ENCODE results near the gene TSLP.

Gene TSLP

DNA sequence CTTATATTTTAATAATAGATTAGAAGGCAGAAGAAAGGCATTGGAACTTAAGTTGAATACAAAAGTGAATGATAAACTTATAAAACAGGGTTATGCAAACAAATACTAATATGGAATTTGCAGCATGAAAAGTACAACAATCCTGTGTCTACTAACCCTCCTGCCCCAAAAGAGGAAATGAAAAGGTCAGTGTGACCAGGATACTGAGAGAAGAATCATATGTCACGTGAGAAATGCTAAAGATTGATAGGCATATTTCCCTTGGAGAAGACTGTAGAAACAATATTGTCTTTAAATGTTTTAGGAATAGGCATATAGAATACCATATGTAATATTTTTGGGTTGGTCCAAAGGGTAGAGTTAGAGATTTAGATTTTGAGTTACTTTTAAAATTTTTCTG lies 24.5 kb downstream of the TSLP start:
- H3K36me3 ChIP-seq, result peaks cover 3% of the 10 kb centered on the region
- H3K27ac ChIP-seq, result no peak overlapping the region

GRCh38 chr5:111099058-111099778 lies 27.7 kb downstream of the TSLP start:
- Histone ChIP-seq H3K27ac (no peak overlapping the region), H3K36me3 (peaks cover 33% of the 10 kb centered on the region), H3K4me3 (ENCODE audit: low read depth in 1 of 2, low read length in 1 of 2) (no peak overlapping the region), H3K27me3 (no peaks in the 10 kb centered on the region), H3K9me3 (no peaks in the 10 kb centered on the region), H3K4me1 (ENCODE audit: control insufficient read depth in 1 of 2, insufficient read depth in 1 of 2, low read depth in 1 of 2, low read length in 1 of 2) (no peaks in the 10 kb centered on the region)
- TF ChIP-seq, protein P1, sequence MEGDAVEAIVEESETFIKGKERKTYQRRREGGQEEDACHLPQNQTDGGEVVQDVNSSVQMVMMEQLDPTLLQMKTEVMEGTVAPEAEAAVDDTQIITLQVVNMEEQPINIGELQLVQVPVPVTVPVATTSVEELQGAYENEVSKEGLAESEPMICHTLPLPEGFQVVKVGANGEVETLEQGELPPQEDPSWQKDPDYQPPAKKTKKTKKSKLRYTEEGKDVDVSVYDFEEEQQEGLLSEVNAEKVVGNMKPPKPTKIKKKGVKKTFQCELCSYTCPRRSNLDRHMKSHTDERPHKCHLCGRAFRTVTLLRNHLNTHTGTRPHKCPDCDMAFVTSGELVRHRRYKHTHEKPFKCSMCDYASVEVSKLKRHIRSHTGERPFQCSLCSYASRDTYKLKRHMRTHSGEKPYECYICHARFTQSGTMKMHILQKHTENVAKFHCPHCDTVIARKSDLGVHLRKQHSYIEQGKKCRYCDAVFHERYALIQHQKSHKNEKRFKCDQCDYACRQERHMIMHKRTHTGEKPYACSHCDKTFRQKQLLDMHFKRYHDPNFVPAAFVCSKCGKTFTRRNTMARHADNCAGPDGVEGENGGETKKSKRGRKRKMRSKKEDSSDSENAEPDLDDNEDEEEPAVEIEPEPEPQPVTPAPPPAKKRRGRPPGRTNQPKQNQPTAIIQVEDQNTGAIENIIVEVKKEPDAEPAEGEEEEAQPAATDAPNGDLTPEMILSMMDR (IDR thresholded peaks at IDR 0.05), result no peak

More for the DNA sequence above, 24.5 kb downstream of the TSLP start:
- Histone ChIP-seq H3K9me3 (no peaks in the 10 kb centered on the region), H3K4me3 (ENCODE audit: low read depth in 1 of 2, low read length in 1 of 2) (no peak overlapping the region), H3K27me3 (no peaks in the 10 kb centered on the region), H3K4me1 (ENCODE audit: control insufficient read depth in 1 of 2, insufficient read depth in 1 of 2, low read depth in 1 of 2, low read length in 1 of 2) (peaks cover 14 to 15% of the 10 kb centered on the region in 2 experiments)
- TF ChIP-seq, protein P1 (IDR thresholded peaks at IDR 0.05), result no peak

DNA sequence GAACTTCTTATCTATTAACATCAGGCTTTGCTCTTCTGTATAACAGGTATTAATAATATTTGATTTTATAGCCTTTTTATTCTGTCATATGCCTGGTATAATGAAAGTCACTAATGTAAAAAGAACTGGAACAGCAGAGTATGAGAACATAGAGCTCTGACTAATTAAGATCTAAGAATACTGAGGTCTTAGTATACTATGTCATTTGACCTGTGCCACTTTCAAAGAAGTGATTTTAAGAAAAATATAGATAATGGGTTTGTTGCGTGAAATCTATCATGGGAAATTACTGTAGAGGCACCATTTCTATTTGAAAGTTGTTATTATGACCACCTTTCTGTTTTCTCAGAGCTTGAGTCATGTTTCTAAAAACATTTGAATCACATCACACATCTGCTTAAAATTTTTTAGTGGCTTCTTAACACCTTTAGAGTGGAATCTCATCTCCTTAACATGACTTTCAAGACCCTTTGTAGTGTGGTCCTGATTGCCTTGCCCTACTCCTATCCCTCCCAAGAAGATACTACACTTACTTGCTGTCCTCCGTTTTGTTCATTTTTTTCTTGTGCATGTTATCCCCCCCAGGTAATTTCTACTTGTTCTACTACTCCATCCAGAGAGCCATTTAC lies 34.9 kb downstream of the TSLP start:
- peaks cover 69% of the 10 kb centered on the region for H3K36me3 ChIP-seq
- H3K27me3 ChIP-seq, result no peaks in the 10 kb centered on the region
- TF ChIP-seq, protein P1 (IDR thresholded peaks at IDR 0.05), result no peak
- H3K9me3 ChIP-seq, result no peaks in the 10 kb centered on the region
- no peak overlapping the region for H3K4me3 ChIP-seq (ENCODE audit: low read depth in 1 of 2, low read length in 1 of 2)
- H3K27ac ChIP-seq, result no peak overlapping the region
- H3K4me1 ChIP-seq (ENCODE audit: control insufficient read depth in 1 of 2, insufficient read depth in 1 of 2, low read depth in 1 of 2, low read length in 1 of 2), result no peaks in the 10 kb centered on the region

DNA sequence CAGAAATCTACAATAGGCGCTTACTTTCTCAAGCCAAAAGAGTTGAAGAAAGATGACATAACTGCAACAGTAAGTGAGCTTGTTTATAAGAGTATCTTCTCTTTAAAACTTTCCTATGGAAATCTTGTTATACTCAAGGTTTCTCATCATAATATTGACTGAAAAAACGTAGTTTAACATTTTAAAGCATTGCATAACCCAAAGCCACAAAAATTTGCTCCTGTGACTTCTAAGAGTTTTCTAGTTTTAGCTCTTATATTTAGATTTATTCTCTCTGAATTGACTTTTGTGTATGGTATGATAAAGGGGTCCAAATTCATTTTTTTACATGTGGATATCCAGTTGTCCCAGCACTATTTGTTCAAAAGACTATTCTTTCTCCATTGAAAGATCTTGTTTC lies 35.9 kb downstream of the TSLP start:
- no peak overlapping the region for H3K4me3 ChIP-seq (ENCODE audit: low read depth in 1 of 2, low read length in 1 of 2)
- H3K36me3 ChIP-seq, result peaks cover 59% of the 10 kb centered on the region
- no peaks in the 10 kb centered on the region for H3K27me3 ChIP-seq
- TF ChIP-seq, protein P1 (IDR thresholded peaks at IDR 0.05), result no peak
- no peaks in the 10 kb centered on the region for H3K4me1 ChIP-seq (ENCODE audit: control insufficient read depth in 1 of 2, insufficient read depth in 1 of 2, low read depth in 1 of 2, low read length in 1 of 2)
- no peak overlapping the region for H3K27ac ChIP-seq
- H3K9me3 ChIP-seq, result no peaks in the 10 kb centered on the region

DNA sequence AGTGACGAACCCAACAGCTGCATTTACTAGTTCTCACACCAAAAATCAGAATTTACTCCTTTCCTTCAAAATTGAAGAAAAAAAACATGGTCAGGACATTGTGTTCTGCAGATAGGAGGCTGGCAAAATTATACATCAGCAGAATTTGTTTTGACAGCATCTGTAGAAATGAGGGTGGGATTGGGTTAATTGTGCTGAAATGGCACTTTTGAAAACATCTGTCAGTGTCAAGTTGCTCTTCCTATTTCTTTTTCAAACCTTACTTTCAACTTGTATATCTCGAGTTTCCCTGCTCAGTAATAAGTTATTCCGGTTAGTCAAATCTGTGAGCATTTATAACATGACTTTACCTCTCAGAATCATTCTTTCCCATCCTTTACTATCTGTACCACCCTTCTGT lies 40.4 kb downstream of the TSLP start:
- TF ChIP-seq, protein P1 (IDR thresholded peaks at IDR 0.05), result no peak
- no peak overlapping the region for H3K4me3 ChIP-seq (ENCODE audit: low read depth in 1 of 2, low read length in 1 of 2)
- H3K27ac ChIP-seq, result no peak overlapping the region
- H3K4me1 ChIP-seq (ENCODE audit: control insufficient read depth in 1 of 2, insufficient read depth in 1 of 2, low read depth in 1 of 2, low read length in 1 of 2), result peaks cover 7 to 11% of the 10 kb centered on the region in 2 experiments
- H3K27me3 ChIP-seq, result no peaks in the 10 kb centered on the region
- H3K9me3 ChIP-seq, result no peaks in the 10 kb centered on the region
- peaks cover 29% of the 10 kb centered on the region for H3K36me3 ChIP-seq
